GM12878 (cell line): Measurements from ENCODE around the gene PTX4. TPM values are rescaled to one million over a fixed set of nuclear protein-coding genes. Genes with fewer than 3 reads are reported as not detected.

Experiments
- ATAC-seq: fragments of 200-7000 bp; cut with Tn5 transposase; 3 replicates; pipeline ENCODE4 v1.9.1; 2020; ENCODE audit warnings: mild to moderate bottlenecking, moderate library complexity
- BruUV-seq: library from RNA; stranded (reverse); fragments of 400-500 nt; replicated peaks from 2 replicates; lab custom pipeline; 2021; lab: Mats Ljungman, UMichigan
- CTCF ChIA-PET: fragments of 300-600 bp; sonication (Branson Sonifier 250); formaldehyde crosslinking; extraction: SDS; loops from one replicate; lab custom pipeline; 2021; ENCODE audit warnings: inconsistent platforms; lab: Yijun Ruan, JAX
- POLR2A ChIA-PET: fragments of 350-600 bp; formaldehyde crosslinking; extraction: SDS; loops from one replicate; lab custom pipeline; 2021; ENCODE audit warnings: inconsistent platforms; lab: Charles Lee
- RAD21 ChIA-PET: fragments of 300-600 bp; sonication (Branson Sonifier 250); formaldehyde crosslinking; loops from one replicate; lab custom pipeline; 2023; ENCODE audit warnings: antibody characterized with exemption; ENCODE audit not compliant: unreplicated experiment; lab: Charles Lee
- SMC1A ChIA-PET: fragments of 300-600 bp; sonication (Branson Sonifier 250); formaldehyde crosslinking; loops from one replicate; lab custom pipeline; 2023; ENCODE audit not compliant: unreplicated experiment, uncharacterized antibody; lab: Charles Lee
- DNase-seq: peaks from one replicate; pipeline ENCODE4 v3.0.0-alpha.2; 2011; ENCODE audit warnings: low read depth, low spot score
- FAIRE-seq: peaks from 3 replicates; lab custom pipeline; 2011; peaks lifted over from hg19 to GRCh38; lab: Jason Lieb, UNC
- H2AFZ ChIP-seq: 2 replicates; pipeline ENCODE4 v1.6.0; 2011; ENCODE audit warnings: low read depth, low read length, control low read depth; ENCODE audit not compliant: control insufficient read depth
- H3K27ac ChIP-seq: 2 replicates; pipeline ENCODE4 v1.5.1; 2011; ENCODE audit warnings: control low read depth; ENCODE audit not compliant: control insufficient read depth, insufficient read depth
- H3K27me3 ChIP-seq, 2 experiments: replicated peaks in 1 of 2; 2 replicates each; pipeline versions ENCODE4 v1.6.0 to v1.6.1; 2011; ENCODE audit warnings: low read length in 1 of 2; ENCODE audit not compliant: control insufficient read depth in 2 of 2, insufficient read depth in 2 of 2
- H3K36me3 ChIP-seq, 2 experiments: 2 replicates each; pipeline ENCODE4 v1.5.1; 2011; ENCODE audit warnings: low read length in 1 of 2; ENCODE audit not compliant: control insufficient read depth in 2 of 2, insufficient read depth in 2 of 2
- H3K4me1 ChIP-seq: 2 replicates; pipeline ENCODE4 v1.6.1; 2011; ENCODE audit warnings: mild to moderate bottlenecking, low read length, moderate library complexity, mixed read lengths; ENCODE audit not compliant: control insufficient read depth, insufficient read depth
- H3K4me2 ChIP-seq: 2 replicates; pipeline ENCODE4 v1.6.0; 2011; ENCODE audit warnings: control low read depth; ENCODE audit not compliant: control insufficient read depth, insufficient read depth
- H3K4me3 ChIP-seq: fragments of 200-600 bp; sonication (generic); 2 replicates; pipeline ENCODE4 v1.5.1; 2016
- H3K79me2 ChIP-seq: 2 replicates; pipeline ENCODE4 v1.6.0; 2011; ENCODE audit warnings: low read length; ENCODE audit not compliant: control insufficient read depth, insufficient read depth
- H3K9ac ChIP-seq: 2 replicates; pipeline ENCODE4 v1.8.0; 2011; ENCODE audit warnings: low read length, control low read depth, mixed read lengths; ENCODE audit not compliant: control insufficient read depth, insufficient read depth
- H3K9me3 ChIP-seq: replicated peaks from 3 replicates; pipeline ENCODE4 v1.5.1; 2011; ENCODE audit warnings: mild to moderate bottlenecking, low read length; ENCODE audit not compliant: control insufficient read depth, insufficient read depth
- H4K20me1 ChIP-seq: 2 replicates; pipeline ENCODE4 v1.6.0; 2011; ENCODE audit not compliant: control insufficient read depth, insufficient read depth
- DPF2 ChIP-seq: fragments of 450-650 bp; IDR thresholded peaks from 2 replicates; pipeline ENCODE4 v1.6.1; 2017; ENCODE audit warnings: mild to moderate bottlenecking
- FOXM1 ChIP-seq: IDR thresholded peaks from 2 replicates; pipeline ENCODE4 v1.6.1; 2012; ENCODE audit warnings: low read depth, mild to moderate bottlenecking, inconsistent platforms, low read length, moderate library complexity
- NFIC ChIP-seq: IDR thresholded peaks from 2 replicates; pipeline ENCODE4 v1.6.1; 2012; ENCODE audit warnings: low read depth, mild to moderate bottlenecking, inconsistent platforms, low read length, moderate library complexity
- NFYA ChIP-seq: IDR thresholded peaks from 2 replicates; pipeline ENCODE4 v1.6.1; 2011; ENCODE audit warnings: low read depth, mild to moderate bottlenecking, low read length, improper control_type of control experiment, borderline replicate concordance
- SMC3 ChIP-seq: IDR thresholded peaks from 2 replicates; pipeline ENCODE4 v1.6.1; 2011; ENCODE audit warnings: low read length, improper control_type of control experiment, borderline replicate concordance
- TCF3 ChIP-seq: IDR thresholded peaks from 2 replicates; pipeline ENCODE4 v1.6.1; 2012; ENCODE audit warnings: low read depth, mild to moderate bottlenecking, low read length, borderline replicate concordance; ENCODE audit not compliant: insufficient read depth
- ZBED1 ChIP-seq: IDR thresholded peaks from 2 replicates; pipeline ENCODE4 v1.6.1; 2016; ENCODE audit warnings: borderline replicate concordance
- ZNF622 ChIP-seq: fragments of 450-650 bp; IDR thresholded peaks from 2 replicates; pipeline ENCODE4 v1.6.1; 2017; ENCODE audit warnings: mild to moderate bottlenecking, inconsistent platforms
- WGBS: methylation state at CpG from one replicate; pipeline ENCODE4 v1.1.6; 2016; ENCODE audit warnings: low lambda C conversion rate; ENCODE audit not compliant: insufficient replicate concordance, insufficient coverage; ENCODE audit errors: missing lambda C conversion rate; 5-methylcytosine and 5-hydroxymethylcytosine counted together
- in situ Hi-C: fragments of 300-500 bp; cut with MboI; formaldehyde crosslinking; loops from 9 replicates; pipeline ENCODE4 v1.14.3; 2018; ENCODE audit warnings: mixed read lengths
- intact Hi-C: fragments of 100-400 bp; cut with micrococcal nuclease; formaldehyde crosslinking; loops from one replicate; pipeline ENCODE4 v1.14.2; 2022; ENCODE audit not compliant: unreplicated experiment
- polyA plus RNA-seq, 11 experiments: library from polyadenylated mRNA; depleted of rRNA in 4 of 11; unstranded in 6 of 11; stranded (reverse) in 5 of 11; fragments of >200 nt; fragmentation: Nextera tagmentation in 4 of 11; fragmentation: Illumina TruSeq in 1 of 11; extraction: Ambion mirVana in 4 of 11; extraction: Trizol in 1 of 11; gene quantifications; 1 replicate in 1 of 11; 2 replicates in 10 of 11; pipeline versions ENCODE4 v1.2.1 to v1.2.3, GENCODE V29; 2011 to 2016; ENCODE audit warnings: inconsistent platforms in 2 of 11, missing spikeins in 2 of 11, low read depth in 1 of 11
- total RNA-seq, 4 experiments: library from RNA; depleted of rRNA in 3 of 4; stranded (reverse); fragments of >200 nt in 3 of 4; fragmentation: Illumina TruSeq in 1 of 4; extraction: Trizol in 1 of 4; gene quantifications; 2 replicates each; pipeline versions ENCODE4 v1.2.1 to v1.2.3, GENCODE V29; 2013 to 2021
- TF ChIP-seq, protein P1 (sequence below): fragments of 450-650 bp; IDR thresholded peaks from 2 replicates; pipeline ENCODE4 v1.6.1; 2017; ENCODE audit warnings: low read depth, mild to moderate bottlenecking, moderate library complexity
- TF ChIP-seq, protein P2 (sequence below): fragments of 450-650 bp; formaldehyde crosslinking; IDR thresholded peaks from 2 replicates; pipeline ENCODE4 v1.4.0; 2022; ENCODE audit warnings: mild to moderate bottlenecking, moderate library complexity

PTX4 gene
- total and polyA plus RNA-seq, 10 of the 15 experiments (the other 5 are each of a cell fraction or from before 2014, with no cell fraction given), result not detected

DNA sequence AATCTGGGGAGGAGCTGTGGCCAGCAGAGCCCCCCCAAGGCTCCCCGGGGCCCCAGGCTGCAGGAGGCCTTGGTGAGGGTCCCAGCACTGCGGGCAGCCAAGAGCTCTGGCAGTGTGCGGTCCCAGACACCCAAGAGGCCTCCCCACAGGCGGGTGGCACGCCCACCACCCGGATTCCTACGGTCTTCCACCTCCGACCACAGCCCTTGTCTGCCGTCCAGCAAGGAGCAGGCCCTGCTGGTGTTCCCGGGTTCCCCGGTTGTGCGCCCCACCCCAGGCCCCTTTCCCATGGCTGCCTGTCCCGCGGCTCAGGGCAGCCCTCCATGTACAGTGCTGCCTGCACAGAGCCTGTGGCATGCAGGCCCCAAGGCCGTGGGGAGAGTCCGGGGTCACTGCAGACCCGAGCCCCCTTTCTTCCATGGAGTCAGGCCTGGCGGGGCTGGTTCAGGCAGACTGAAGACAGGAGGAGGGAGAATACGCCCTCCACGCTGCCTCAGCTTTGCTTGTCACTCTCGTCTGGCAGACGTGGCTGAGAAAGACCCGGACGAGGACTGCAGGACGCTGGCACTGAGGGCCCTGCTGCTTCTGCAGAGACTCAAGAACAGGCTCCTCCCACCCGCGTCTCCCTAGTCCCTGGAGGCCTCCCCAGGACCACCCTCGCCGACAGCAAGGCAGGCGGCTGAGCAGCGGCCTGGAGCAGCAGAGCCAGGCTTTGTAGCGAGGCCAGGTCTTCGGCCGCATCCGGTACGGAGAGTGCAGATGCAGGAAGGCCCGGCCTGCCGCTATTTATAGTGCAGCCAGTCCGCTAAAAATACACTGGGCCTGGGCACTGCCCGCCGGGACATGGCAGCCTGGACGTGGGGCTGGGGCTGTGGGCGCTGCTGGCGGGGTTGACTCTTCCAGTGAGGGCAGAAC lies 20.8 kb upstream of the PTX4 start:
- RAD21 ChIA-PET, result no interaction called here
- Histone ChIP-seq H4K20me1 (no peaks in the 10 kb centered on the region), H3K4me2 (no peak overlapping the region), H3K9me3 (no peaks in the 10 kb centered on the region; the same call in 2 of the 3 replicates), H3K79me2 (no peaks in the 10 kb centered on the region), H3K9ac (no peak overlapping the region), H3K4me1 (no peaks in the 10 kb centered on the region), H3K27ac (no peak overlapping the region), H2AFZ (no peak overlapping the region), H3K27me3 (no peaks in the 10 kb centered on the region), H3K36me3 (no peaks in the 10 kb centered on the region), H3K4me3 (no peak overlapping the region)
- intact Hi-C loops (no loop called here), in situ Hi-C loops (no loop called here)
- FAIRE-seq, result no peak
- POLR2A ChIA-PET, result no interaction called here
- TF ChIP-seq TCF3 (no peak), ZNF622 (no peak), DPF2 (no peak), NFIC (no peak), FOXM1 (no peak), ZBED1 (no peak), NFYA (no peak), SMC3 (no peak)
- TF ChIP-seq, protein P1, sequence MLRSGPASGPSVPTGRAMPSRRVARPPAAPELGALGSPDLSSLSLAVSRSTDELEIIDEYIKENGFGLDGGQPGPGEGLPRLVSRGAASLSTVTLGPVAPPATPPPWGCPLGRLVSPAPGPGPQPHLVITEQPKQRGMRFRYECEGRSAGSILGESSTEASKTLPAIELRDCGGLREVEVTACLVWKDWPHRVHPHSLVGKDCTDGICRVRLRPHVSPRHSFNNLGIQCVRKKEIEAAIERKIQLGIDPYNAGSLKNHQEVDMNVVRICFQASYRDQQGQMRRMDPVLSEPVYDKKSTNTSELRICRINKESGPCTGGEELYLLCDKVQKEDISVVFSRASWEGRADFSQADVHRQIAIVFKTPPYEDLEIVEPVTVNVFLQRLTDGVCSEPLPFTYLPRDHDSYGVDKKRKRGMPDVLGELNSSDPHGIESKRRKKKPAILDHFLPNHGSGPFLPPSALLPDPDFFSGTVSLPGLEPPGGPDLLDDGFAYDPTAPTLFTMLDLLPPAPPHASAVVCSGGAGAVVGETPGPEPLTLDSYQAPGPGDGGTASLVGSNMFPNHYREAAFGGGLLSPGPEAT, result no peak
- TF ChIP-seq, protein P2, sequence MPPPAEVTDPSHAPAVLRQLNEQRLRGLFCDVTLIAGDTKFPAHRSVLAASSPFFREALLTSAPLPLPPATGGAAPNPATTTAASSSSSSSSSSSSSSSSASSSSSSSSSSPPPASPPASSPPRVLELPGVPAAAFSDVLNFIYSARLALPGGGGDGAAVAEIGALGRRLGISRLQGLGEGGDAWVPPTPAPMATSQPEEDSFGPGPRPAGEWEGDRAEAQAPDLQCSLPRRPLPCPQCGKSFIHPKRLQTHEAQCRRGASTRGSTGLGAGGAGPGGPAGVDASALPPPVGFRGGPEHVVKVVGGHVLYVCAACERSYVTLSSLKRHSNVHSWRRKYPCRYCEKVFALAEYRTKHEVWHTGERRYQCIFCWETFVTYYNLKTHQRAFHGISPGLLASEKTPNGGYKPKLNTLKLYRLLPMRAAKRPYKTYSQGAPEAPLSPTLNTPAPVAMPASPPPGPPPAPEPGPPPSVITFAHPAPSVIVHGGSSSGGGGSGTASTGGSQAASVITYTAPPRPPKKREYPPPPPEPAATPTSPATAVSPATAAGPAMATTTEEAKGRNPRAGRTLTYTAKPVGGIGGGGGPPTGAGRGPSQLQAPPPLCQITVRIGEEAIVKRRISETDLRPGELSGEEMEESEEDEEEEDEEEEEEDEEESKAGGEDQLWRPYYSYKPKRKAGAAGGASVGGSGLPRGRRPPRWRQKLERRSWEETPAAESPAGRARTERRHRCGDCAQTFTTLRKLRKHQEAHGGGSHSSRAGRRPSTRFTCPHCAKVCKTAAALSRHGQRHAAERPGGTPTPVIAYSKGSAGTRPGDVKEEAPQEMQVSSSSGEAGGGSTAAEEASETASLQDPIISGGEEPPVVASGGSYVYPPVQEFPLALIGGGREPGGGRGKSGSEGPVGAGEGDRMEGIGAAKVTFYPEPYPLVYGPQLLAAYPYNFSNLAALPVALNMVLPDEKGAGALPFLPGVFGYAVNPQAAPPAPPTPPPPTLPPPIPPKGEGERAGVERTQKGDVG (CRISPR knock-in tag), result no peak
- DNase-seq, result no peak
- SMC1A ChIA-PET, result no interaction called here
- 94% methylated on average over 44 of the region's 44 CpGs for WGBS
- BruUV-seq, result no TSS peak
- CTCF ChIA-PET, result no interaction called here
- ATAC-seq, result no peak
